ENCODE measurements around the gene OXLD1.

Gene OXLD1

GRCh38 chr17:81666342-81667191, at the start of gene OXLD1, which contains the start of gene CCDC137:
TSS of gene OXLD1 (minus strand) at chr17:81666605. CDS start at chr17:81666577, 28 bp downstream.
TSS of gene CCDC137 (plus strand) at chr17:81666737. CDS start at chr17:81666767, 30 bp downstream.
- peak; percentile 70 to 90 (median 86) for DNase-seq

GRCh38 chr17:81715107-81715871, 48.9 kb upstream of the OXLD1 start:
- DNase-seq, result no peak

- DNase-seq, result no peak
Observed at GRCh38 chr17:81714412-81715106, 48.2 kb upstream of the OXLD1 start.

GRCh38 chr17:81713556-81714411, 47.4 kb upstream of the OXLD1 start:
- DNase-seq, result no peak

GRCh38 chr17:81713004-81713555, 46.7 kb upstream of the OXLD1 start:
- DNase-seq, result no peak

GRCh38 chr17:81712468-81713003, 46.1 kb upstream of the OXLD1 start:
- DNase-seq, result no peak

- peak; percentile 51 to 76 (median 58) for DNase-seq
Observed at GRCh38 chr17:81711814-81712467, 45.5 kb upstream of the OXLD1 start, which contains the start of gene SLC25A10. TSS of gene SLC25A10 (plus strand) at chr17:81712284. CDS start at chr17:81712427, 143 bp downstream.

- no peak for DNase-seq
Observed at GRCh38 chr17:81710514-81711308, 44.3 kb upstream of the OXLD1 start.

GRCh38 chr17:81708739-81709185, 42.4 kb upstream of the OXLD1 start:
- no peak for DNase-seq

- DNase-seq, result no peak
Observed at GRCh38 chr17:81707725-81708646, 41.6 kb upstream of the OXLD1 start.

GRCh38 chr17:81706757-81707624, 40.6 kb upstream of the OXLD1 start:
- DNase-seq, result no peak

GRCh38 chr17:81706232-81706611, 39.8 kb upstream of the OXLD1 start:
- DNase-seq, result no peak

GRCh38 chr17:81705518-81706231, 39.3 kb upstream of the OXLD1 start:
- DNase-seq, result no peak

GRCh38 chr17:81703747-81704654, 37.6 kb upstream of the OXLD1 start:
- DNase-seq, result no peak

GRCh38 chr17:81702934-81703746, 36.7 kb upstream of the OXLD1 start, which contains the start of gene MRPL12:
TSS of gene MRPL12 (plus strand) at chr17:81703367. CDS start at chr17:81703502, 135 bp downstream.
- peak; percentile 63 to 83 (median 79) for DNase-seq

All from activated naive CD4-positive, alpha-beta T cell (primary cell).